ENCODE measurements around the gene ICOS.

DNA sequence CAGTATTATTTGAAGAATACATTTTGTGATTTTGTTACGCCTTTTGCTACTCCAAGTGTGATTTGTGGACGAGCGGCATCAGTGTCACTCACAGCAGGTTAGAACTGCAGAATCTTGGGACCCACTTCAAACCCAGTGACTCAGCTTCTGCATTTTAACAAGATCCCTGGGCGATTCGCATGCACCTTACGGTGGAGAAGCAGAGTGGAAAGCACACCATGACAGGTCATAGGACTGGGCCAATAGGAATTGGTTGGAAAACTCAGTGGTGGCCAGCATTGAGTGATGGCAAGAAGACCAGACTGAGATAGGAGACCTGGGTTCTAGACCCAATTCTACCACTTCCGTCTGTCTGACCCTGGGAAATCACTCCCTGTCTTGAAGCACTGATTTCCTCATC, 42.7 kb upstream of the ICOS start:
- TF ChIP-seq, protein P1, sequence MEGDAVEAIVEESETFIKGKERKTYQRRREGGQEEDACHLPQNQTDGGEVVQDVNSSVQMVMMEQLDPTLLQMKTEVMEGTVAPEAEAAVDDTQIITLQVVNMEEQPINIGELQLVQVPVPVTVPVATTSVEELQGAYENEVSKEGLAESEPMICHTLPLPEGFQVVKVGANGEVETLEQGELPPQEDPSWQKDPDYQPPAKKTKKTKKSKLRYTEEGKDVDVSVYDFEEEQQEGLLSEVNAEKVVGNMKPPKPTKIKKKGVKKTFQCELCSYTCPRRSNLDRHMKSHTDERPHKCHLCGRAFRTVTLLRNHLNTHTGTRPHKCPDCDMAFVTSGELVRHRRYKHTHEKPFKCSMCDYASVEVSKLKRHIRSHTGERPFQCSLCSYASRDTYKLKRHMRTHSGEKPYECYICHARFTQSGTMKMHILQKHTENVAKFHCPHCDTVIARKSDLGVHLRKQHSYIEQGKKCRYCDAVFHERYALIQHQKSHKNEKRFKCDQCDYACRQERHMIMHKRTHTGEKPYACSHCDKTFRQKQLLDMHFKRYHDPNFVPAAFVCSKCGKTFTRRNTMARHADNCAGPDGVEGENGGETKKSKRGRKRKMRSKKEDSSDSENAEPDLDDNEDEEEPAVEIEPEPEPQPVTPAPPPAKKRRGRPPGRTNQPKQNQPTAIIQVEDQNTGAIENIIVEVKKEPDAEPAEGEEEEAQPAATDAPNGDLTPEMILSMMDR (conservative IDR thresholded peaks at IDR 0.05; ENCODE audit: low read depth, low read length) = no peak
- TF ChIP-seq EZH2 (IDR thresholded peaks at IDR 0.05; ENCODE audit: low read length, unreplicated experiment) (no peak), EZH2phosphoT487 (IDR thresholded peaks at IDR 0.05; ENCODE audit: borderline replicate concordance, low read length) (no peak)

All from PC-3 (cell line).